K562 (cell line): ENCODE results near the gene EDEM2. TPM values are rescaled to one million over a fixed set of nuclear protein-coding genes. Genes with fewer than 3 reads are reported as not detected.

Experiments used
- CBX1 ChIP-seq: sonication (generic); IDR thresholded peaks from 2 replicates; pipeline ENCODE4 v1.6.1; 2016; ENCODE audit warnings: antibody characterized with exemption, low read depth, mild to moderate bottlenecking
- CHCHD3 ChIP-seq: fragments of 250-450 bp; sonication (Bioruptor Pico); IDR thresholded peaks from 2 replicates; pipeline ENCODE4 v2.1.2; 2022; ENCODE audit warnings: mild to moderate bottlenecking
- DIDO1 ChIP-seq: fragments of 450-650 bp; IDR thresholded peaks from 2 replicates; pipeline ENCODE4 v1.6.1; 2016; ENCODE audit warnings: low read depth, missing biosample characterization, missing genetic modification characterization
- ESRRB ChIP-seq: fragments of 250-450 bp; sonication (Bioruptor Pico); IDR thresholded peaks from 2 replicates; pipeline ENCODE4 v1.5.0; 2020; ENCODE audit warnings: mild to moderate bottlenecking, moderate library complexity, borderline replicate concordance
- NONO ChIP-seq, 2 experiments: fragments of 200-400 bp in 1 of 2; fragments of 450-650 bp in 1 of 2; formaldehyde crosslinking in 1 of 2; IDR thresholded peaks; 2 replicates each; pipeline ENCODE4 v1.6.1; 2017; ENCODE audit warnings: low read depth in 2 of 2, mild to moderate bottlenecking in 2 of 2, moderate library complexity in 2 of 2, low read length in 1 of 2
- SIRT6 ChIP-seq: IDR thresholded peaks from one replicate; pipeline ENCODE4 v1.6.1; 2012; ENCODE audit warnings: low read depth, mild to moderate bottlenecking, control low read depth, inconsistent platforms, low read length, moderate library complexity
- SMAD4 ChIP-seq: fragments of 250-450 bp; sonication (Bioruptor Pico); conservative IDR thresholded peaks from 2 replicates; pipeline ENCODE4 v1.8.0; 2021; ENCODE audit warnings: inconsistent platforms, mild to moderate bottlenecking, moderate library complexity
- ZFPM2 ChIP-seq: fragments of 250-450 bp; sonication (Bioruptor Pico); IDR thresholded peaks from 2 replicates; pipeline ENCODE4 v1.5.1; 2022; ENCODE audit warnings: mild to moderate bottlenecking
- ZKSCAN8 ChIP-seq: fragments of 200-800 bp; sonication (Bioruptor generic); IDR thresholded peaks from 2 replicates; pipeline ENCODE4 v1.6.1; 2016; ENCODE audit warnings: missing genetic modification characterization, missing compliant biosample characterization
- ZNF644 ChIP-seq: fragments of 200-800 bp; sonication (Bioruptor generic); IDR thresholded peaks from 2 replicates; pipeline ENCODE4 v1.6.1; 2016; ENCODE audit warnings: low read depth, missing genetic modification characterization, missing compliant biosample characterization
- polyA plus RNA-seq, 8 experiments: library from polyadenylated mRNA; depleted of rRNA in 4 of 8; stranded (reverse) in 5 of 8; unstranded in 3 of 8; fragments of >200 nt; fragmentation: Nextera tagmentation in 2 of 8; fragmentation: Illumina TruSeq in 1 of 8; extraction: Ambion mirVana in 2 of 8; extraction: Trizol in 1 of 8; gene quantifications; 2 replicates each; pipeline versions ENCODE4 v1.2.1 to v1.2.3, GENCODE V29; 2011 to 2014; ENCODE audit warnings: inconsistent platforms in 1 of 8, missing spikeins in 1 of 8
- total RNA-seq, 7 experiments: library from RNA; depleted of rRNA in 6 of 7; stranded (reverse); fragments of >200 nt in 6 of 7; fragmentation: Illumina TruSeq in 2 of 7; extraction: Trizol in 2 of 7; gene quantifications; 2 replicates each; pipeline versions ENCODE4 v1.2.1 to v1.2.3, GENCODE V29; 2011 to 2021; ENCODE audit warnings: low replicate concordance in 1 of 7
- TF ChIP-seq, protein P1 (sequence below), 2 experiments: fragments of 450-650 bp in 1 of 2; sonication (generic) in 1 of 2; formaldehyde crosslinking in 1 of 2; IDR thresholded peaks; 2 replicates each; pipeline versions ENCODE4 v1.7.1 to v1.9.0; 2016 to 2022; ENCODE audit warnings: inconsistent platforms in 1 of 2, mild to moderate bottlenecking in 1 of 2, missing genetic modification reagents in 1 of 2
- TF ChIP-seq, protein P2 (sequence below): fragments of 250-450 bp; sonication (Bioruptor Pico); IDR thresholded peaks from 2 replicates; pipeline ENCODE4 v1.8.0; 2022; ENCODE audit warnings: moderate library complexity, mild to moderate bottlenecking, inconsistent platforms

EDEM2 gene
- total and polyA plus RNA-seq, 9 of the 15 experiments (the other 6 are each of a cell fraction or from before 2014, with no cell fraction given) = 6.9 to 11.0 (median 9.7) TPM

DNA sequence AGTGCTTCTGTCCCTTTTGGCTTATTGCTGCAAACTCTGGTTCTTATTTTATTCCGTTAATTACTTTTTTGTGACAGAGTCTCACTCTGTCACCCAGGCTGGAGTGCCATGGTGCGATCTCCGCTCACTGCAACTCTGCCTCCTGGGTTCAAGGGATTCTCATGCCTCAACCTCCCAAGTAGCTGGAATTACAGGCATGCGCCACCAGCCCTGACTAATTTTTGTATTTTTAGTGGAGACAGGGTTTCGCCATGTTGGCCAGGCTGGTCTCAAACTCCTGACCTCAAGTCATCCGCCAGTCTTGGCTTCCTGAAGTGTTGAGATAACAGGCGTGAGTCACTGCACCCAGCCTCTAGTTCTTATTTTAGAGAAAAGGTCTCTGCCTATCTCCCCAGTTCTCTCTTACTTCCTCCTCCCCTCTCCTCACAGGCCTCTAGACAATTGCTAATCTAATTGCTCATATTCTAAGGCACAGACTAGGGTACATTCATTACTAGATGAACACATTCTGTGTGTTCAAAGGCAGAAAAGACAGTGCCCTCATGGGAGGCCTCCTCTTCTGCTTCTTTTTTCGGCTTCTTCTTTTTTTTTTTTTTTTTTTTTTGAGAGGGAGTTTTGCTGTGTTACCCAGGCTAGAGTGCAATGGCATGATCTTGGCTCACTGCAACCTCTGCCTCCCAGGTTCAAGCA, 27.0 kb downstream of the EDEM2 start (continued):
- TF ChIP-seq ZKSCAN8 (peak; percentile 75), DIDO1 (no peak), ESRRB (no peak), SMAD4 (CRISPR knock-in tag) (peak; percentile 89), ZFPM2 (no peak), CHCHD3 (no peak), NONO (IDR thresholded peaks at IDR 0.05; ENCODE audit: low read depth in 2 of 2, low read length in 1 of 2) (no peak), SIRT6 (no peak), ZNF644 (tag) (0 out of 2 replicates have a peak, but pooled peaks have one; percentile 43), CBX1 (no peak; the same call in 1 of the 2 replicates)
- TF ChIP-seq, protein P1, sequence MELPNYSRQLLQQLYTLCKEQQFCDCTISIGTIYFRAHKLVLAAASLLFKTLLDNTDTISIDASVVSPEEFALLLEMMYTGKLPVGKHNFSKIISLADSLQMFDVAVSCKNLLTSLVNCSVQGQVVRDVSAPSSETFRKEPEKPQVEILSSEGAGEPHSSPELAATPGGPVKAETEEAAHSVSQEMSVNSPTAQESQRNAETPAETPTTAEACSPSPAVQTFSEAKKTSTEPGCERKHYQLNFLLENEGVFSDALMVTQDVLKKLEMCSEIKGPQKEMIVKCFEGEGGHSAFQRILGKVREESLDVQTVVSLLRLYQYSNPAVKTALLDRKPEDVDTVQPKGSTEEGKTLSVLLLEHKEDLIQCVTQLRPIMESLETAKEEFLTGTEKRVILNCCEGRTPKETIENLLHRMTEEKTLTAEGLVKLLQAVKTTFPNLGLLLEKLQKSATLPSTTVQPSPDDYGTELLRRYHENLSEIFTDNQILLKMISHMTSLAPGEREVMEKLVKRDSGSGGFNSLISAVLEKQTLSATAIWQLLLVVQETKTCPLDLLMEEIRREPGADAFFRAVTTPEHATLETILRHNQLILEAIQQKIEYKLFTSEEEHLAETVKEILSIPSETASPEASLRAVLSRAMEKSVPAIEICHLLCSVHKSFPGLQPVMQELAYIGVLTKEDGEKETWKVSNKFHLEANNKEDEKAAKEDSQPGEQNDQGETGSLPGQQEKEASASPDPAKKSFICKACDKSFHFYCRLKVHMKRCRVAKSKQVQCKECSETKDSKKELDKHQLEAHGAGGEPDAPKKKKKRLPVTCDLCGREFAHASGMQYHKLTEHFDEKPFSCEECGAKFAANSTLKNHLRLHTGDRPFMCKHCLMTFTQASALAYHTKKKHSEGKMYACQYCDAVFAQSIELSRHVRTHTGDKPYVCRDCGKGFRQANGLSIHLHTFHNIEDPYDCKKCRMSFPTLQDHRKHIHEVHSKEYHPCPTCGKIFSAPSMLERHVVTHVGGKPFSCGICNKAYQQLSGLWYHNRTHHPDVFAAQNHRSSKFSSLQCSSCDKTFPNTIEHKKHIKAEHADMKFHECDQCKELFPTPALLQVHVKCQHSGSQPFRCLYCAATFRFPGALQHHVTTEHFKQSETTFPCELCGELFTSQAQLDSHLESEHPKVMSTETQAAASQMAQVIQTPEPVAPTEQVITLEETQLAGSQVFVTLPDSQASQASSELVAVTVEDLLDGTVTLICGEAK (IDR thresholded peaks at IDR 0.05) = no peak
- TF ChIP-seq, protein P1 (CRISPR knock-in tag; IDR thresholded peaks at IDR 0.05) = no peak
- TF ChIP-seq, protein P2, sequence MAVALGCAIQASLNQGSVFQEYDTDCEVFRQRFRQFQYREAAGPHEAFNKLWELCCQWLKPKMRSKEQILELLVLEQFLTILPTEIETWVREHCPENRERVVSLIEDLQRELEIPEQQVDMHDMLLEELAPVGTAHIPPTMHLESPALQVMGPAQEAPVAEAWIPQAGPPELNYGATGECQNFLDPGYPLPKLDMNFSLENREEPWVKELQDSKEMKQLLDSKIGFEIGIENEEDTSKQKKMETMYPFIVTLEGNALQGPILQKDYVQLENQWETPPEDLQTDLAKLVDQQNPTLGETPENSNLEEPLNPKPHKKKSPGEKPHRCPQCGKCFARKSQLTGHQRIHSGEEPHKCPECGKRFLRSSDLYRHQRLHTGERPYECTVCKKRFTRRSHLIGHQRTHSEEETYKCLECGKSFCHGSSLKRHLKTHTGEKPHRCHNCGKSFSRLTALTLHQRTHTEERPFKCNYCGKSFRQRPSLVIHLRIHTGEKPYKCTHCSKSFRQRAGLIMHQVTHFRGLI = 0 out of 2 replicates have a peak, but pooled peaks have one; percentile 4
